ENCODE results near the gene LCE1A. TPM values are rescaled to one million over a fixed set of nuclear protein-coding genes. Genes with fewer than 3 reads are reported as not detected.

Gene LCE1A
- total RNA-seq, 1 donor from 2014 or later, result not detected

DNA sequence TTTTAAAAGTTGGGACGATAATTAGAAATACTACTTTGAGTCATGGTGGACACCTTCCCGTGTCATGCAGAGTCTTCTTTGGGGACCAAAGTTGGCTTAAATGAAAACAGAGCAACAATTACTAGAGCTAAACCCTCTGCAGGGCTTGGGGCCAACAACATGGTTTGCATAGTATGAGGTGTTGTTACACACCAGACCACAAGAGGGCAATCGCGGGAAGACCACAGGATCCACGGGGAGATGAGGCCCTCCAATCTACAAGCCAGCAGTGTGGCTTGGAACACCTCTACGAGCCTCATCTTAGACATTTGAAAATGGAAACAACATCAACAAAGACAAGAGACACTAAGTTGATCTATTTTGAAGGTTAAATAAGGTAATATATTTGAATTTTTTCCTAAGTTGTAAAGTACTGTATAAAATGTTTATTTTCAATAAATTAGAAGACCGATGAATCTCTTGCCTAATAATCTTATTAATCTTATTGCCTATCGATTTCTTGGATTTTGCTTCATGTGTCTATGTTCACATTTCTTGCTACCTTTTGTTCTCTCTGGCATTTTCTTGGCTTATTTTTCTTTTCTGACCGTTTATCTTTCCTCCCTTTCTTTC is 42.6 kb downstream of the LCE1A start:
- intact Hi-C loops (cut with micrococcal nuclease), result loop anchor here (2.0 kb wide), 1 partner anchor 353 kb away; no protein-coding TSS in a partner anchor

DNA sequence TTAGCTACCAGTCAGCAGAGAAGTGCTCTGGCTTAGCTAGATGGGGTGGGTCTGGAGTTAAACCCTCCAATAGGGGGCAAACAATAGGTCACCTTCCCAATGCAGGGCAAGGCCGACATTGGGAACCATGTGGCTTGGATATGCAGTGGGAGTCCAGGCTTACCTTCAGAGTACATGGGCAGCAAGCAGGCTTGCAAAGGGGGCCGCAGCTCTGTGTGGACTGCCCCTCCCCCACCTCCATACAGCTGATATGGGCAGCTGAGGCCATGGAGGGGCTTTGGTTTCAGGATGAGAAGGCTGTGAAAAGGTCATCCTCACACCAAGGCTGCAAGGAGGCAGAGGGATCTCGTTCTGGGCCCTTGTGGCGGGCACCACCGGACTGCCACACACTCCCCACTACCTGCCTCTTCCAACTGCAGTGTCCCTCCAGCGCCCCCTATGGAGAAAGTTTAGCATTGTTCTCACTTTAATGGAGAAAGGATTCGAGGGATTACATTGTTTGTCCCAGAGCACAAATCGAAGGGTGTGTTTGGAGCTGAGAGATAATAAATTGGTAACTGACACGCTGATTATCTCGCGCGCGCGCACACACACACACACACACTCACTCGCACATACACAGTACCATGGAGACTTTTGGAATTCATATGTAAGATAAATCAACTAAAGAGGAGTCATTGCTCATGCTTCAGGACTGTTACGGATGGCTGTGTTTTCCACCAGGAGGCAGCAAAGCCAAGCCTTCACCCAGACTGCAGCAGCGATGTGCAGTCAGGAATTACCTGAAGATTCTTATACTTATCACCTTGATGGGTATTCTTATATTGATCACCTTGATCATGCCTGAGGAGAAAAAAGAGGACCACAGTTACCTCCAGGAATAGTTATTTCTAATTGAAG is 43.8 kb downstream of the LCE1A start:
- intact Hi-C loops (cut with micrococcal nuclease), result no loop called here

- intact Hi-C loops (cut with micrococcal nuclease), result no loop called here
These were observed 44.5 kb downstream of the LCE1A start for GRCh38 chr1:152871731-152872126.

GRCh38 chr1:152873495-152873894 is 46.2 kb downstream of the LCE1A start:
- intact Hi-C loops (cut with micrococcal nuclease), result no loop called here

- intact Hi-C loops (cut with micrococcal nuclease), result no loop called here
These were observed 49.6 kb downstream of the LCE1A start for GRCh38 chr1:152876827-152877226.

Other genes with a start within 250 kb of the LCE1A start
- not detected in 2 replicates for gene LCE3D, start 247.0 kb upstream of the LCE1A start, total RNA-seq
- gene LCE3C, start 227.2 kb upstream of the LCE1A start, total RNA-seq, result not detected in 2 replicates
- not detected in 2 replicates for gene LCE3B, start 213.7 kb upstream of the LCE1A start, total RNA-seq
- gene LCE3A, start 204.4 kb upstream of the LCE1A start, total RNA-seq, result not detected in 2 replicates
- gene LCE2D, start 164.1 kb upstream of the LCE1A start, total RNA-seq, result not detected in 2 replicates
- not detected in 2 replicates for gene LCE2C, start 152.2 kb upstream of the LCE1A start, total RNA-seq
- gene LCE2B, start 141.3 kb upstream of the LCE1A start, total RNA-seq, result not detected in 2 replicates
- not detected in 2 replicates for gene LCE2A, start 129.1 kb upstream of the LCE1A start, total RNA-seq
- gene LCE4A, start 119.3 kb upstream of the LCE1A start, total RNA-seq, result not detected in 2 replicates
- gene KPRP, start 69.4 kb upstream of the LCE1A start, total RNA-seq, result not detected in 2 replicates
- gene LCE1F, start 52.3 kb upstream of the LCE1A start, total RNA-seq, result not detected in 2 replicates
- not detected in 2 replicates for gene LCE1E, start 41.2 kb upstream of the LCE1A start, total RNA-seq
- not detected in 2 replicates for gene LCE1D, start 30.8 kb upstream of the LCE1A start, total RNA-seq
- gene LCE1C, start 20.8 kb upstream of the LCE1A start, total RNA-seq, result not detected in 2 replicates
- gene LCE1B, start 15.5 kb upstream of the LCE1A start, total RNA-seq, result not detected in 2 replicates
- not detected in 2 replicates for gene LCE6A, start 15.4 kb downstream of the LCE1A start, total RNA-seq
- gene LCE7A, start 32.5 kb downstream of the LCE1A start, total RNA-seq, result not detected in 2 replicates
- gene SMCP, start 50.8 kb downstream of the LCE1A start, total RNA-seq, result not detected in 2 replicates
- gene IVL, start 81.1 kb downstream of the LCE1A start, total RNA-seq, result not detected in 2 replicates
- gene SPRR5, start 119.7 kb downstream of the LCE1A start, total RNA-seq, result not detected in 2 replicates
- gene SPRR4, start 143.2 kb downstream of the LCE1A start, total RNA-seq, result not detected in 2 replicates
- not detected in 2 replicates for gene SPRR1A, start 156.6 kb downstream of the LCE1A start, total RNA-seq
- not detected in 2 replicates for gene SPRR3, start 174.3 kb downstream of the LCE1A start, total RNA-seq
- not detected in 2 replicates for gene SPRR1B, start 203.7 kb downstream of the LCE1A start, total RNA-seq
- gene SPRR2D, start 213.6 kb downstream of the LCE1A start, total RNA-seq, result not detected in 2 replicates
- gene SPRR2A, start 230.0 kb downstream of the LCE1A start, total RNA-seq, result not detected in 2 replicates
- not detected in 2 replicates for gene SPRR2B, start 244.1 kb downstream of the LCE1A start, total RNA-seq

Data from T-helper 2 cell treated with Interferon-gamma antibody and Interleukin-4, amounts not matched to agents 100 ng/mL and 5 ng/mL, for 36 hours (primary cell).